HG02678 (cell line): Measurements from ENCODE around the gene IGF2.

ENCODE experiments used
- ATAC-seq: cut with Tn5 transposase; IDR thresholded peaks from one replicate; pipeline ENCODE4 v1.9.1; 2021; ENCODE audit warnings: mild to moderate bottlenecking, moderate library complexity; ENCODE audit not compliant: unreplicated experiment

IGF2 gene

DNA sequence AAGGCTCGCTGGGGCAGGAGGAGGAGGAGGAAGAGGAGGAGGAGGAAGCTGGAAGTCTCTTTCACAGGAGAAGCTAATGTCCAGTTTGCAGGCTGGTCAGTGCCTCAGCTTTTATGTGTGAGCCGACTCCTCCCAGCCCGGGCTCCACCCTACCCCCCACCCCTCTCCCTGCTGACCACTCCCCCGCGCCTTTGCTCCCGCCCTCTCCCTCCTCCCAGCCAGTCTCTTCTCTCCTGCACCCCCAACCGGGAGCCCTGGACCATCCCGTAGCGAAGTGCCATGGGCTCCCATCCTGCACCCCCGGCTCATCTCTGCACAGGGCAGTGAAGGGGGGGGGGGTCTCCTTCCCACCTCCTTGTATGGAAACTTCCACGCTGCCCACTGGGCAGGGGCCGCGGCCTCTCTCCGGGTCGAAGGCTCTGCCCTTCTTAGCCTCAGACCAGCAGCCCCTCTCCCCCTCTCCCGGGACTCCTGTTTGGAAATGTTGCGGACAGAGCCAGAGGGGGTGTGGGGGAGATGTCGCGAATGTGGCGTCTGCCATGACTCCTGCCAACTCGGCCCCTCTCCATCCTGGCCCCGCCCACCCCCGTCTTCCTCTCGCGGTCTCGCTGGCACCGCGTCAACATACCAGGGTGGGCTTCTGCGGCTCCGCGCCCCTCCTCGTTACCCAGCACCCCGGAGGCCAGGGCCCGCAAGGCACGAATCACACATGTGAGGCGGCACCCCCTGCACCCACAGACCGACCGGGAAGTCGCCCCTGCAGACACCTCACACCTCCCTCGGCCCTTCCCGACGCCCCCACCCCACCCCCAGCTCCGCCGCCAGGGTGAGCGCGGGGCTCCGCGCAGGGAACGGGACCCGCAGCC, 1.8 kb downstream of the IGF2 start:
- no peak for ATAC-seq

GRCh38 chr11:2136952-2137201, 2.3 kb downstream of the IGF2 start:
- no peak for ATAC-seq

GRCh38 chr11:2136209-2136951, 2.8 kb downstream of the IGF2 start:
- no peak for ATAC-seq

DNA sequence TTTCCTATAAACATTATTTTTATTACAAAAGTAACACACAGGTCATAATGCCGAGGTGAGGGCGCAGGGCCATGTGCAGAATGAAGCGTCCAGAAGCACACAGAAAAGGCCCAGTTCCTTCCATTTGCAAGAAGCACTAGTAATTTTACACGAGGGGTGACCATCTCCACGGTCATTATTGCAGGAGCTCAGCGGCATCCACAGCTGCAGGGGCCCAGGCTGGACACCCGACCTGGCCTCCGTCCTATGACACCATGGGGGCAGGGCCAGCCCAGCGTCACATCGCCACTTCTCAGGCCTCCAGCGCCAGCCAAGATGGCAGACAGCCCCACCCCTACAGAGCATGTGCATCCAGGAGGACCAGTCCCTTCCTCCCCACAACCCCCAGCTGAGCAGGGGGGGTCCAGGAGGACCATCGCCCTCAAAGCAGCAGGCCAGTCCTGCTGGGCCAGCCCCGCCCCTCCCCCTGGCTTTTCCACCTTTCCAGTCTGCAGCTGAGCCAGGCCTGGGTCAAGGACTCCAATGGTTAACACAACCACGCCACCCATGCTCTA, 3.5 kb downstream of the IGF2 start:
- no peak for ATAC-seq

GRCh38 chr11:2135018-2135569, 4.1 kb downstream of the IGF2 start:
- no peak for ATAC-seq

DNA sequence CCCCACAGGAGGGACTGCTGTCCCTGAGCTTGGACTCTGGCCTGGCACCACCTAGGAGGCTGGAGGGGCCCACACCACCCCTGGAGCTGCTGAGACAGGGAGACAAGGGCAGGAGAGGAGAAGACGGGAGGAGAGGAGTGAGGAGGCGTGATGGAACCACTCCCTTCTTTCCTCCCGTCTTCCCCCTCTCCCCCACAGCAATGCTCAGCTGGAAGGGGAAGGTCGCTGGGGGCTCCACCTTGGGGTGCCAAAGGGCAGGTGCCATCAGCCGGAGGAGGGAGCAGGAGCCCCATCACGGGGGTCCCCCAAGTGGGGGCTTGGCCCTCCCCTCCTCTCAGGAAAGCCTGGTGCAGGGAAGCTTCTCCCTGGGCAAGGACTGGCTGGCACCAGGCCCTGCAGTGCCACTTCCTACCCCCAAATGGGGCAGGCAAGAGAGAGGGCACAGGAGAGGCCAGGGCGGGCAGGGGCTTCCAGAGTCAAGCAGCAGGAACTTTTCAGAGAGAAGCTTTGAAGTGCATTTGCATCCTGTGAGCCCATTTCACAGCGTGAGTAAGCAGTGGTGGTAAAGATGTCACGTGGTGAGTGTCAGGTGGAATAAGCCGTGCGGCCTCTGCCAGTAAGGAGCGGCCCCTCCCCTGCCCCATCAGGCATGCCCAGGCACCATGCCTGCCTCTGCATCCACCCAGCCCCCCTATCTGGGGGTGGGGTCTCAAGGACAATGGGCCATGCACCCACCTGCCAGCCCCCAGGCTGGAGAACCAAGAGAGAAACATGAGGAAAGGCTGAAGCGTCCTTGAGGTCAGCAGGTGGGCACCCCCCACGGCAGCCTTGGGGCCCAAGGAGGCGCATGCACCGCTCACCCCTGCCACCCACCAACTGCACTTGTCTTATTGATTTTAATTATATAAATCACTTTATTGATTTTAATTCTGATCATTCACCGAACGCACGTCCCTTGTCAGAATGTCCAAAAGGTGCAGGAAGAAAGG, 4.9 kb downstream of the IGF2 start:
- ATAC-seq = no peak

GRCh38 chr11:2133241-2134021, 5.8 kb downstream of the IGF2 start:
- no peak for ATAC-seq

DNA sequence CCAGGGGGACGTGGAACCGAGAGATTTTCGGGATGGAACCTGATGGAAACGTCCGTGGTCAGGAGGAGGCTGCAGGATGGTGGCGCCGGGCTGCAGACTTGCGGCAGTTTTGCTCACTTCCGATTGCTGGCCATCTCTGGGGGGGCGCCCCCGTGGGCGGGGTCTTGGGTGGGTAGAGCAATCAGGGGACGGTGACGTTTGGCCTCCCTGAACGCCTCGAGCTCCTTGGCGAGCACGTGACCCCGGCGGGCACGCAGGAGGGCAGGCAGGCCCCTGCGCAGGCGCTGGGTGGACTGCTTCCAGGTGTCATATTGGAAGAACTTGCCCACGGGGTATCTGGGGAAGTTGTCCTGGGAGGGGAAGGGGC, 6.3 kb downstream of the IGF2 start:
- no peak for ATAC-seq

GRCh38 chr11:2132246-2132645, 6.9 kb downstream of the IGF2 start:
- no peak for ATAC-seq

DNA sequence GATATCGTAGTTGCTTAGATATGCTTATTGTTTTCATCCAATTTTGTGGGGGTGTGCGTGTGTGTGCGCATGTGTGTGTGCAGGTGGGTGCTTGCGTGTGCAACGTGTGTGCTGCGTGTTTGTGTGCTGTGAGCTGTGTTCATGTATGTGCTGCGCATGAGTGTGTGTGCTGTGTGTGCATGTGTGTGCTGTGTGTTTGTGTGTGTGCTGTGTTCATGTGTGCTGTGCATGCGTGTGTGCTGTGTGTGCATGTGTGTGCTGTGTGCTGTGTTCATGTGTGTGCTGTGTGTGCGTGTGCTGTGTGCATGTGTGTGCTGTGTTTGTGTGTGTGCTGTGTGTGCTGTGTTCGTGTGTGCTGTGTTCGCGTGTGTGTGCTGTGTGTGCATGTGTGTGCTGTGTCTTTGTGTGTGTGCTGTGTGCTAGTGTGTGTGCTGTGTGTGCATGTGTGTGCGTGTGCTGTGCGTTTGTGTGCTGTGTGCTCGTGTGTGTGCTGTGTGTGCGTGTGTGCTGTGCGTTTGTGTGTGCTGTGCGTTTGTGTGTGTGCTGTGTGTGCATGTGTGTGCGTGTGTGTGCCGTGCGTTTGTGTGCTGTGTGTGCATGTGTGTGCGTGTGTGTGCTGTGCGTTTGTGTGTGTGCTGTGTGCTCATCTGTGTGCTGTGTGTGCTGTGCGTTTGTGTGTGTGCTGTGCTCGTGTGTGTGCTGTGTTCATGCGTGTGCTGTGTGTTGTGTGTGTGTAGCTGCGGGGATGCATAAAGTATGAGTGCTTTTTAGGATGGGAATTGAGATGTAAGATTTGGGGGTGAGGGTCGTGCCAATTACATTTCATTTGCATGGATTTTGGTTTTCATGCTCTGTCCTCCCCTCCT, 7.6 kb downstream of the IGF2 start:
- no peak for ATAC-seq

- ATAC-seq = no peak
Observed at GRCh38 chr11:2130881-2131352, 8.3 kb downstream of the IGF2 start.

- no peak for ATAC-seq
Observed at GRCh38 chr11:2129699-2130366, 9.4 kb downstream of the IGF2 start.

- no peak for ATAC-seq
Observed at GRCh38 chr11:2129308-2129698, 9.9 kb downstream of the IGF2 start.

DNA sequence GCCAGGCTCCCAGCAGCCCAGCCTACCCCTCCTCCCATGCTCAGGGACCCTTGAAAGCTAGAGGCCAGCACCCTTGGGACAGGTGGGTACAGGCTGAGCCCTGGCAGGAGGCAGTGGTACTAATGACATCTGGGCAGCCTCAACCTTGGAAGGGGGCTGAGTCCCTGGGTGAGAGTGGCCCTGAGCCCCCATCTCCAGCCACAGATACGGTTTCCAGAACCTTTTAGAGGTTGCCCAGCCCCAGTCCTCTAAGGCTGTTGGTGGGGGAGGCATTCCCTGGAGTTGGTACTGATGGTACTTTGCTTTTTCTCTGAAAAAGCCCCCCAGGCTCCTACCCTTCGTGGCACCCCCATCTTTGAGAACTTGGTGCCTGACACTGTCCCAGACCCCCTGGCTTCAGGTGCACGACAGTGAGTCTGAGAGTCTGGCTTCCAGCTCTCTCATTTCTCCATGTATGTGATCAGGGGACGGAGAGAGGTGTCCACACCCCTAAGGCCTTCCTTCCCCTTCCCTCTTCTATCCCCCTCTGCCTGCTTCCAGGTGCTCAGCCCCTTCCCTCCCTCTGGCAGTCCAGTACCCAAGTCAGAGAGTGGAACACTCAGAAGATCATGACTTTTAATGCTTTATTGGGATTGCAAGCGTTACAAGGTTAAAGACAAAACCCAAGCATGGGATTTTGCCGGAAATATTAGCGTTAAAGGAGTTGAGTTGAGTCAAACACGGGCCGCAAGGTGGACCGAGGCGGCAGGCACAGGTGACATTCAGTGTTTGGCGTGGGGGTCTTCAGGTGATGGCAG, 10.5 kb downstream of the IGF2 start:
- ATAC-seq = no peak

DNA sequence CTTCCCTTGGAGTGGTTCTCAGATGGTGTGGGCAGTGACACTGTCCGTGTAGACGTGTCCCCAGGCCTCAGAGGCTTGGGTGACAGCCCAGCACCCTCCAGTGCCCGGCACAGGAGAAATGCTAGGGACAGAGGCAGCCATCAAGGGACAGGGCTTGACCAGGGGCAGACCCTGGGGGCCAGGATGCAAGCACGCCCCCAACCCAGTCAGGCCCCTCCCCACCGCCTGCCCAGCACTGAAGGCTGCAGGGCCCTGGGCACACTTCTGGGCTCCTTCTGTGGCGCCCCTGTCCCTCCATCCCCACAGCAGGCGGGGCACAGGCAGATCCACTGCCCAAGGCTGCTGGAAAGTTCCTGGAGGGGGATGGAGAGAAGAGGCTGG, 11.1 kb downstream of the IGF2 start:
- no peak for ATAC-seq

- ATAC-seq = no peak
Observed at GRCh38 chr11:2127482-2128129, 11.6 kb downstream of the IGF2 start.

GRCh38 chr11:2126520-2127085, 12.6 kb downstream of the IGF2 start:
- no peak for ATAC-seq
